NB4 (cell line): ENCODE data around the gene VPS35L.

ENCODE experiments used
- DNase-seq: peaks from one replicate; pipeline ENCODE4 v3.0.0; 2010; ENCODE audit warnings: low read depth
- H3K4me3 ChIP-seq: one replicate; pipeline ENCODE4 v1.5.1; 2011; ENCODE audit warnings: mild to moderate bottlenecking, low read depth, low read length, moderate library complexity
- MYC ChIP-seq: IDR thresholded peaks from 2 replicates; pipeline ENCODE4 v1.6.1; 2011; ENCODE audit warnings: low read depth, low read length
- POLR2A ChIP-seq: IDR thresholded peaks from 2 replicates; pipeline ENCODE4 v1.6.1; 2011; ENCODE audit warnings: mild to moderate bottlenecking; ENCODE audit not compliant: insufficient read length; ENCODE audit errors: extremely low read depth
- TF ChIP-seq, protein P1 (sequence below): IDR thresholded peaks from 2 replicates; pipeline ENCODE4 v1.6.1; 2011; ENCODE audit warnings: low read depth, low read length
- TF ChIP-seq, protein P2 (sequence below): IDR thresholded peaks from one replicate; pipeline ENCODE4 v1.5.1; 2012; ENCODE audit warnings: low read depth, low read length

VPS35L gene

DNA sequence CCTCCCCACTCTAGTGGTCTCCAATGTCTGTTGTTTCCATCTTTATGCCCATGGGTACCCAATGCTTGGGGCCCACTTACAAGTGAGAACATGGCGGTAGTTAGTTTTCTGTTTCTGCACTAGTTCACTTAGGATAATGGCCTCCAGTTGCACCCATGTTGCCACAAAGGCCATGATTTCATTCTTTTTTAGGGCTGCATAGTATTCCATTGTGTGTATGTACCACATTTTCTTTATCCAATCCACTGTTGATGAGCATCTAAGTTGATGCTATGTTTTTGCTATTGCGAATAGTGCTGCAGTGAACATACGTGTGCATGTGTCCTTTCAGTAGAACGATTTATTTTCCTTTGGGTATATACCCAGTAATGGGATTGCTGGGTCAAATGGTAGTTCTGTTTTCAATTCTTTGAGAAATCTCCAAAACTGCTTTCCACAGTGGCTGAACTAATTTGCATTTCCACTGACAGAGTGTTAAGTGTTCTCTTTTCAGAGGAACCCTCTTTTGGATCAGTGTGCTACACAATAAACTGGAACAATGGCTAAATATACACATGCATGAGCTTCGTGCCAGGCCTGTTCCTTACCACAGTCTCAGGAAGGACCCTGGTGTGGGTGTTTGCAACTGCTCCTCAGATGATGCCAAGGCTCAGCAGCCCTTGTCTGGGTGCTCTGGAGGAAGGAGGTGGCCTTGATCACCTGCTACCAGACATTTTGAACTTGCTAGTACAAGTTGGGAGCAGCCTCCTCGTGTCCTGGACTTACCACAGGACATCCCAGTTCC, 128.1 kb downstream of the VPS35L start:
- TF ChIP-seq POLR2A (no peak), MYC (no peak)
- TF ChIP-seq, protein P1, sequence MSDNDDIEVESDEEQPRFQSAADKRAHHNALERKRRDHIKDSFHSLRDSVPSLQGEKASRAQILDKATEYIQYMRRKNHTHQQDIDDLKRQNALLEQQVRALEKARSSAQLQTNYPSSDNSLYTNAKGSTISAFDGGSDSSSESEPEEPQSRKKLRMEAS = no peak
- TF ChIP-seq, protein P2, sequence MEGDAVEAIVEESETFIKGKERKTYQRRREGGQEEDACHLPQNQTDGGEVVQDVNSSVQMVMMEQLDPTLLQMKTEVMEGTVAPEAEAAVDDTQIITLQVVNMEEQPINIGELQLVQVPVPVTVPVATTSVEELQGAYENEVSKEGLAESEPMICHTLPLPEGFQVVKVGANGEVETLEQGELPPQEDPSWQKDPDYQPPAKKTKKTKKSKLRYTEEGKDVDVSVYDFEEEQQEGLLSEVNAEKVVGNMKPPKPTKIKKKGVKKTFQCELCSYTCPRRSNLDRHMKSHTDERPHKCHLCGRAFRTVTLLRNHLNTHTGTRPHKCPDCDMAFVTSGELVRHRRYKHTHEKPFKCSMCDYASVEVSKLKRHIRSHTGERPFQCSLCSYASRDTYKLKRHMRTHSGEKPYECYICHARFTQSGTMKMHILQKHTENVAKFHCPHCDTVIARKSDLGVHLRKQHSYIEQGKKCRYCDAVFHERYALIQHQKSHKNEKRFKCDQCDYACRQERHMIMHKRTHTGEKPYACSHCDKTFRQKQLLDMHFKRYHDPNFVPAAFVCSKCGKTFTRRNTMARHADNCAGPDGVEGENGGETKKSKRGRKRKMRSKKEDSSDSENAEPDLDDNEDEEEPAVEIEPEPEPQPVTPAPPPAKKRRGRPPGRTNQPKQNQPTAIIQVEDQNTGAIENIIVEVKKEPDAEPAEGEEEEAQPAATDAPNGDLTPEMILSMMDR = no peak
- no peak for DNase-seq
- H3K4me3 ChIP-seq = no peak overlapping the region

GRCh38 chr16:19685176-19685575, 129.7 kb downstream of the VPS35L start:
- no peak for TF ChIP-seq POLR2A
- TF ChIP-seq MYC = no peak
- TF ChIP-seq, protein P2 = no peak
- TF ChIP-seq, protein P1 = no peak
- no peak for DNase-seq
- no peak overlapping the region for H3K4me3 ChIP-seq

DNA sequence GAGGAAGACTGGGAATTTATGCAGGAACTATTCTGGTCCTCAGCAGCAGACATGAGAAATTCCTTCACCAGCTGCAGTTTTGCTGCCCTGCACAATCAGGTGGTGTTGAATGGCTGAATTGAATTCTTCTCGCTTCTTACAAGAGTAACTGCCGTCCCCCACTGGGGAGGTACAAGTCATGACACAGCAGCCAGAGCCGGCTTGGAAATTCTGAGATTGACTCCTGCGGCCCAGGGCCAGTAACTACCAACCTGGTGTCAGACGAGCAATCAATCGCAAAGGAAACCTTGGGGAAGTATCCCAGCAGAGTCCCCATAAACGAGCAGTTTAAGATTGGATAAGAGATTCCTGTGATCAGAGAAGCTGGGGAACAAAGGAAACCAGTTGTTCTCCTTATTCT, 131.8 kb downstream of the VPS35L start:
- H3K4me3 ChIP-seq = no peak overlapping the region
- TF ChIP-seq, protein P2 = no peak
- TF ChIP-seq MYC (no peak), POLR2A (no peak)
- TF ChIP-seq, protein P1 = no peak
- no peak for DNase-seq

DNA sequence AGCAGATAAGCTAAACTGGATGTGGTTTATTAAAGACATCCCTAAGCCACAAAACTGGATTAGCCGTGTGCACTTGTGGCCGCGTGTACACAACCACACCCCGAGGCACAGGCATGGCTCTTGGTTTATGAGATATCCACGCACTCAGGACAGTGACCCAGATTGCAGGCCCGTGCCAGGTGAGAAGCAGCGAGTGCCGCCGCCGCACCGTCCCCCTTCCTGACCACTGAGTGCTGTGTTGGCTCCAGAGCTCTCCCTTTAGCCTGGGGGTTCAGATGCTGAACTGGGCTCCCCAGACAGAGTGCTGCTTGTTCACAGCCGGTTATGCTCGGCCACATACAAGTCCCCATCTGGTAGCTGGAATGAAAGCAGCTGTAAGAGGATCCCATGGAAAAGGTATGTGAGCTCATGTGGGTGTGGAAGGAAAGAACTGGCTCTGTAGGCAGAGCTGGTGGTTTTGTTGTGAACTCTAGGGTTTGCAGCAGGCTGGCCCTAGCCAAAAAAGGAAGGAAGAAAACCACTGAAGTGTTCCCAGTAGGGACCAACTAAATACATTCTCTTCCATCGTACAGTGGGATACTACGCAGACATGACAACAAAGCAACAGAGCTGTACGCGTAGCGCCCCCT, 133.0 kb downstream of the VPS35L start:
- TF ChIP-seq MYC (no peak), POLR2A (no peak)
- TF ChIP-seq, protein P1 = no peak
- TF ChIP-seq, protein P2 = no peak
- H3K4me3 ChIP-seq = no peak overlapping the region
- DNase-seq = no peak

- H3K4me3 ChIP-seq = no peak overlapping the region
- DNase-seq = no peak
- TF ChIP-seq, protein P1 = no peak
- TF ChIP-seq, protein P2 = no peak
- TF ChIP-seq POLR2A (no peak), MYC (no peak)
These were observed 133.8 kb downstream of the VPS35L start for GRCh38 chr16:19689342-19689741.
